Testis (tissue), 5 donors: Measurements from ENCODE around the gene C14orf93. TPM values are rescaled to one million over a fixed set of nuclear protein-coding genes. Genes with fewer than 3 reads are reported as not detected.
A peak's percentile ranks its signal among the peaks of the same experiment; 100 is the strongest.

Source experiments
- DNase-seq: peaks from one replicate; pipeline ENCODE4 v3.0.0-alpha.2; 2019
- H3K27ac ChIP-seq, 2 donors: fragments of 200-600 bp; sonication (generic); one replicate each; pipeline ENCODE4 v1.5.1; 2019
- H3K27me3 ChIP-seq: fragments of 200-600 bp; sonication (generic); one replicate; pipeline ENCODE4 v1.5.1; 2019
- H3K36me3 ChIP-seq: fragments of 200-600 bp; sonication (generic); one replicate; pipeline ENCODE4 v1.5.1; 2017; ENCODE audit warnings: low read depth; ENCODE audit errors: missing control alignments
- H3K4me1 ChIP-seq: fragments of 200-600 bp; sonication (generic); one replicate; pipeline ENCODE4 v1.5.1; 2019
- H3K4me3 ChIP-seq, 2 donors: fragments of 200-600 bp; sonication (generic); one replicate each; pipeline ENCODE4 v1.5.1; 2017 to 2019
- H3K9me3 ChIP-seq: fragments of 200-600 bp; sonication (generic); one replicate; pipeline ENCODE4 v1.5.1; 2017
- CTCF ChIP-seq, 3 experiments: fragments of 450-650 bp in 2 of 3; fragments of 200-600 bp in 1 of 3; sonication (generic) in 1 of 3; IDR thresholded peaks; one replicate each; pipeline ENCODE4 v1.5.1; 2016 to 2019; ENCODE audit warnings: antibody characterized with exemption in 3 of 3, mild to moderate bottlenecking in 2 of 3, moderate library complexity in 1 of 3
- POLR2A ChIP-seq: fragments of 450-650 bp; IDR thresholded peaks from one replicate; pipeline ENCODE4 v1.6.1; 2017; ENCODE audit warnings: antibody characterized with exemption, mild to moderate bottlenecking, moderate library complexity
- WGBS, 2 donors: methylation state at CpG; one replicate each; pipeline ENCODE4 v1.1.5; 2018; 5-methylcytosine and 5-hydroxymethylcytosine counted together
- intact Hi-C: fragments of 100-400 bp; cut with DNase I; formaldehyde crosslinking; loops from one replicate; pipeline ENCODE4 v1.15.1; 2023; ENCODE audit warnings: low total_unique reads
- long read RNA-seq, 2 donors: transcript quantifications; one replicate each; lab custom pipeline, GENCODE V29; 2026
- polyA plus RNA-seq: library from polyadenylated mRNA; stranded (reverse); fragments of 350-450 nt; fragmentation: Illumina TruSeq; extraction: RNeasy Lipid Tissue Mini Kit (QIAGEN cat#74804); gene quantifications from one replicate; pipeline ENCODE4 v1.2.3, GENCODE V29; 2014; ENCODE audit warnings: low read depth, low replicate concordance; ENCODE audit not compliant: insufficient read depth
- total RNA-seq, 2 donors: library from RNA; depleted of rRNA; stranded (reverse); fragments of >200 nt; gene quantifications; one replicate each; pipeline ENCODE4 v1.2.3, GENCODE V29; 2016

Gene C14orf93
- total RNA-seq (10 to 100 TPM; 12.5 to 17.5 TPM), polyA plus RNA-seq (4.5 TPM)
- long read RNA-seq, donor 1, partial matches to known transcripts = 0 of 1 reads
- long read RNA-seq, donor 1, other reads (novel, unspliced or antisense) = 0 of 1 reads
- long read RNA-seq, donor 2, partial matches to known transcripts = 0 of 2 reads
- long read RNA-seq, donor 2, other reads (novel, unspliced or antisense) = 0 of 2 reads

- peak; percentile 88 for DNase-seq
- Histone ChIP-seq H3K4me1 (peaks cover 15% of the 10 kb centered on the region), H3K27ac (peak within 1 kb of the TSS; percentile 75 to 90), H3K4me3 (peak within 1 kb of the TSS; percentile 58 to 62), H3K36me3 (no peaks in the 10 kb centered on the region), H3K9me3 (no peaks in the 10 kb centered on the region), H3K27me3 (no peaks in the 10 kb centered on the region)
- intact Hi-C loops = no loop called here
- WGBS, 2 donors = 2% methylated on average over 38 to 40 of the region's 40 CpGs
- TF ChIP-seq CTCF (IDR thresholded peaks at IDR 0.05) = no peak
- no peak for TF ChIP-seq POLR2A
Measured at GRCh38 chr14:23009939-23010726, at the start of gene C14orf93. Gene C14orf93, minus strand, starts transcription at chr14:23010143. Its CDS starts 11,120 bp downstream, at chr14:22999023.

GRCh38 chr14:23058654-23059504, 48.9 kb upstream of the C14orf93 start:
- Histone ChIP-seq H3K27me3 (no peaks in the 10 kb centered on the region), H3K9me3 (no peaks in the 10 kb centered on the region), H3K4me1 (peaks cover 17% of the 10 kb centered on the region), H3K36me3 (no peaks in the 10 kb centered on the region), H3K4me3 (no peak overlapping the region), H3K27ac (no peak overlapping the region)
- WGBS, 2 donors = 58 to 67% methylated on average over 31 to 32 of the region's 32 CpGs
- TF ChIP-seq CTCF (IDR thresholded peaks at IDR 0.05) (no peak), POLR2A (no peak)
- intact Hi-C loops = loop anchor here (5.0 kb wide), 1 partner anchor 72 kb away; no protein-coding TSS in a partner anchor
- no peak for DNase-seq

- Histone ChIP-seq H3K36me3 (no peaks in the 10 kb centered on the region), H3K4me3 (peak overlapping the region; percentile 68 to 70), H3K9me3 (no peaks in the 10 kb centered on the region), H3K4me1 (peaks cover 17% of the 10 kb centered on the region), H3K27me3 (no peaks in the 10 kb centered on the region), H3K27ac (peak overlapping the region in 1 of 2 donors; percentile 59)
- intact Hi-C loops = loop anchor here (5.0 kb wide), 1 partner anchor 71 kb away; no protein-coding TSS in a partner anchor
- WGBS, 2 donors = 0 to 2% methylated on average over 19 to 50 of the region's 51 CpGs
- peak; percentile 92 for DNase-seq
- TF ChIP-seq POLR2A (no peak), CTCF (IDR thresholded peaks at IDR 0.05) (peak; percentile 93 to 96 (median 95))
Measured at GRCh38 chr14:23057757-23058653, 48.1 kb upstream of the C14orf93 start.
